Anterior cingulate cortex (tissue), 58 donors: Measurements from ENCODE around the gene PXN.

Experiments
- DNase-seq, 58 donors: peaks; one replicate each; lab custom pipeline; 2025; lab: John Stamatoyannopoulos, UW

Gene PXN

DNA sequence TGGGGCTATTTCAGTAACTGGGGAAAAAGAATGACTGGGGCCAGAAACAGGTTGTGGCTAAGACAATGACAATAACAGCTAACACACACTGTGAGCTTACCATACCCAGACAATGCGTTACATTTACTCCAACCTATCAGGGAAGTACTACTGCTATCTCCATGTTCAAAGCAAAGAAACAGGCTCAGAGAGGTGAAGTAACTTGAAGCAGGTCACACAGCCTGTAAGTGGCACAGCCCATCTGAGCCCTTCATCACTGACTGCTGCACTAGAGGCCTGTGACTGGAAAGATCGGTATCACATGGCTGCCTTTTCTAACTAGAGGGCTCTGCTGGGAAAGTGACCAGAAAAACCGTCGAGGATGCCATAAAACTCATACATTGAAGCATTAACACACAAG is 78.9 kb downstream of the PXN start:
- no peak for DNase-seq

DNA sequence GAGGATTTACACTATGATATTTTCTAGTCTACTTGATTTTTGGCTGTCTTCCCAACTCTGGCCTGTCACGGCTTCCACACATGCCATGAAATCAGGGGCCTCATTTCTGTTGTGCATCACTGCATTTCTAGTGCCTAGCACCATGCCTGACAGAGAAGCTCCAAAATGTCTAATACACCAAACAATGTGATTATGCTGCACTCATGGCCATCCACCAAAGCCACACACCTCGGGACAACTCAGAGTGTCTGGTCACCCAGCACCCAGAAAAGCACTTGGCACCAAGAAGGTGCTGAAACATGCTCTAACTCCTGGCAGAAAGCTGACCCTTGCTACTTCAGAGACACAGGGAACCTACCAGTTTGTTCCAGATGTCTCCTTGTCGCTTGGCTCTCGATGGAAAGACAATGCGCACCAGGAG is 82.3 kb downstream of the PXN start:
- no peak for DNase-seq

DNA sequence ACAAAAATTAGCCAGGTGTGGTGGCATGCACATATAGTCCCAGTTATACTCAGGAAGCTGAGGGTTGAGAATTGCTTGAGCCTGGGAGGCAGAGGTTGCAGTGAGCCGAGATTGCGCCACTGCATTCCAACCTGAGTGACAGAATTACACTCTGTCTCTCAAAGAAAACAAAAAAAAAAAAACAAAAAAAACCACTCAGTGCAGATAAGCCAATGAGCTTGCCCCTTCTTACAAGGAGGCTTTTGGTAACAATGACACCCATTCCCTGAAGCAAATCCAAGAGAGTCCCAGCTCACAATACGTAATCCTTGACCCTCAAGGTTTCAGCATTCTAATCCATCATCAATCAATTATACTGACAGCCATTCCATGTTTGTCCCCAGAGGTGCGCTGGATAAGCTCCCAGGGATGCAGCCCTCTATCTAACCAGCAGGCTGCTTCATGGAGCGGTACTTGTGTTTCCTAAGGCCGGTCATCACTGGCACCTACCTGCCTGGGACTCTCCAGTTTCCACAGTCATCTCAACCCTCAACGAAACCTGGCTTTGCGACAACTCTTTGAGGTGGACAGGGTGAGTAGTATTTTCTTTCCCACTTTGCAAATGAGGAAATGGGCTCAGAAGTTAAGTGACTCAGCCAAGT is 83.4 kb downstream of the PXN start:
- DNase-seq, result no peak

DNA sequence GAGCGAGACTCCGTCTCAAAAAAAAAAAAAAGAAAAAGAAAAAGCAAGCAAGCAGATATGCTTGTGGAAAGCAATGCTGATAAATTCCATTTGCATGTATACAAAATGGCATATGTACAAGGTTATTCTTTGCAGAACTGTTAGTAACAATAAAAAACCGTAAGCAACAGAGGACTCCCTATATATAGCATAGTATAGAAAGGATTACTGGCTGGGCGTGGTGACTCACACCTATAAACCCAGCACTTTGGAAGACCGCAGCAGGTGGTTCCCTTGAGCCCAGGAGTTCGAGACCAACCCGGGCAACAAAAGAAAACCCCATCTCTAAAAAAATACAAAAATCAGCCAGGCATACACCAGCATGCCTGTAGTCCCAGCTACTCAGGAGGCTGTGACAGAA is 84.6 kb downstream of the PXN start:
- DNase-seq, result no peak

DNA sequence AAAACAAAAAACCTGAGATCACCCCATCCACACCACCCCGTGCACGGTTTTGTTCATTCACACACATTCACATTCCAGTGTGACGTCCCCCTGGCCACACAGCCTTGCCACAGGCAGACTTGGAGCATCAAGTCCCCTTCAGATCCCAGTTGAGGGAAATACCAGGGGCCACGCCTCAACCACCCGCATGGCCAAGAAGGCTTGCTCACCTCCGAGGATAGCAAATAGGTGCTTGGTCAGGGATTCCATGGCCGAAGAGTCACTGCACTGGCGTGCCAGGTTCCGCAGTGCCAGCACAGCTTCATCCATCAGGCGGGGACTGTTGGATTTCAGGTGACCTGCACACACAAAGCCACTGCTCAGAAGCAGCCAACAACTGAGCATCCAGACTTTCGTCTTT is 90.0 kb downstream of the PXN start:
- no peak for DNase-seq

DNA sequence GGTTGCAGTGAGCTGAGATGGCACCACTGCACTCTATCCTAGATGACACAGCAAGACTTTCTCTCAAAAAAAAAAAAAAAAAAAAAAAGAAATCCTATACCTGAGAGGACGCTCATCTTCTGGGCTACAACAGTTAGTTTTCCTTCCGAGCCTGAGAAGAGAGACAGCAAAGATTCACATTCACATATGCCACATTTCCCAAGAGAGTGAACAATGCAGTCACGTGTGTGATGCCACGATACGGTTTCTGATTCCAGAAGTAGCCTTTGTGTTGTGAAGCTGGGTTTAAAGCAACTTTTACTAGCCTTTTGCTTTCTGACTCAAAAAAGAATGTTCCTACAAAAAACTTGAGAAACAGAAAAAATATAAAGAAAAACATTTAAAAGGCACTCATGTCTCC is 90.5 kb downstream of the PXN start:
- no peak for DNase-seq

DNA sequence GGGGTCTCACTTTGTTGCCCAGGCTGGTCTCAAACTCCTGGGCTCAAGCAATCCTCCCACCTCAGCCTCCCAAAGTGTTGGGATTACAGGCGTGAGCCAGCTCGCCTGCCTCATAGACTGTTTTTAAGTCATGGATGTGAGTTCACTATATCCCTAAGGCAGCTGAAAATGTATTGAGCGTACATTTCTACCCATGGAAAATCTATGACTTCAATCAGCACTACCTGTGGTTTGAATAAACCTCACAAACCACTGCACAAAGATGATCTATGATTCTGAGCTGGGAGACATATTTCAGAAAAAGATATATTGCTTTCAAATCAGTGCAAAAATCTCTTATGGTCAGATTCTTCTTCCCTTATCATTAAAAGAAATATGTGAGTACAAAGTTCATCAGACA is 93.5 kb downstream of the PXN start:
- DNase-seq, result no peak

DNA sequence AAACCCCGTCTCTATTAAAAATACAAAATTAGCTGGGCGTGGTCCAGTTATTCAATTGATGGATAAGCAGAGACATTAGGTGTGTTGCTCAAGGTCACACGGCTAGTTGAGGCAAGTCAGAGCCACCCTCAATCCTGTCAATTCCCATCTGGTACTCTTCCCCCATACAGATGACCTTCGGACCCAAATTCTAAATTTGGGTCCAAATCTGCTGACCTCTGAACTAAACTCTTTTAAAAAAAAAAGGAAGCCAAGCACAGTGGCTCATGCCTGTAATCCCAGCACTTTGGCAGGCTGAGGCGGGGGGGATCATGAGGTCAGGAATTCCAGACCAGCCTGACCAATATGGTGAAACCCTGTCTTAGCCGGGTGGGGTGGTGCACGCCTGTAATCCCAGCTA is 94.9 kb downstream of the PXN start:
- DNase-seq, result no peak

DNA sequence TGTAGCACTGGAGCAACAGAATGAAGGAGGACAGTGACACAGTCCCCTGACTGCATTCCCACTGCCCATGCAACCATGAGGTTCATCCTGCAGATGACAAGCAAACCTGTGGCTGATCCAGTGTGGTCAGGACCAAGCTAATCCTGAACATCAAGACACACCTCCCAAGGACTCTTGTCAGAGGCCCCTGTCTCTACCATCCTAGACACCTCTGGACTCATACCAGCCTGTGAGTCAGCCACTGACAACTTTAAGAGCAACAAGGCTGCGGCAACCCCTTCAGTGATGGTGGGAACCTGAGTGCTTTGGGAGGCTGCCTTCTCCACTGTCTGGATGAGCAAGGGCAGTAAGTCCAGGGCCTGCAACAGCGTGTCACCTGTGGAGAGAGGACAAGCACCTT is 95.6 kb downstream of the PXN start:
- DNase-seq, result no peak

DNA sequence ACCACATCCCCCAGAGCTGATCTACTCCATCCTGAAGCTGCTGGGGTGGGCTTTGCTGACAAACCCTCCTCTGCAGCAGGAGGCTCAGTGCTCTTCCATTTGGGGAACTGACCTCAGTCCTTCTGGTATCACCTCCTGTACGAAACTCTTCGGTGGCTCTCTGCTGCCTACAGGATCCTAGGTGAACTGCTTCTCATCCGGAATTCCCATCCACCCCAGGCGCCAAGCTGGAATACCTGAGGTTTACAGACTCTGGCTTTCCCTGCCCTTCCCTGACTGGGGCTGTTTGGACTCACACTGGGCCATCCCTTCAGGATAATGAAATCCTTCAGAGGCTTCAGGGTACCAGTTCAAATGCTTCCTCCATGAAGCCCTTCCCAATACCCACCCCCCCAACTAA is 97.2 kb downstream of the PXN start:
- no peak for DNase-seq

DNA sequence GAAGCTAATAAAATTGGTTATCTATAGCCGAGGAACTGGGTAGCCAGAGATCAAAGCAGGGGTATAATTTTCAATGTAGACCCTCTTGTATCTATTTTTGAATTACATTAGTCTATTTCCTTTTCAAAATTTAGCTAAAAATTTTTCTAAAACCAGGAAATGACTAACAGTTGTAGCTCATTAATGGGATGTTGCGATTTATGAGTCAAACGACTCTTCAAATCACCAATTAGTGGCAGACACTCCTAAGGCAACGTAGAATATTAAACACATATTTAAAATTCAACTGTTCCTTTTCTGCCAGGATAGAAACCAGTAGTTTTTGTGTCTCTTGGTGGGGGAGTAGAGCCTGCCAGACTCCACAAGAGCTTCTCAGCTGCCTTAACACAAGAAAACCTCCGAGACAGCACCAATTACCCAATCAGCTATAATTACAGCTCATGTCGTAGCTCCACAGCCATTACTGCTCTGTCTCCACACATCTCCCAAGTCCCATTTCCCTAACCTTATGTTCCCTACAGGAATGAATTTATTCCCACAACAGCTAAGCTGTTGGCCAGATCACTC is 97.9 kb downstream of the PXN start:
- peak in 3 of 58 donors; percentile 3 to 16 (median 4) for DNase-seq

DNA sequence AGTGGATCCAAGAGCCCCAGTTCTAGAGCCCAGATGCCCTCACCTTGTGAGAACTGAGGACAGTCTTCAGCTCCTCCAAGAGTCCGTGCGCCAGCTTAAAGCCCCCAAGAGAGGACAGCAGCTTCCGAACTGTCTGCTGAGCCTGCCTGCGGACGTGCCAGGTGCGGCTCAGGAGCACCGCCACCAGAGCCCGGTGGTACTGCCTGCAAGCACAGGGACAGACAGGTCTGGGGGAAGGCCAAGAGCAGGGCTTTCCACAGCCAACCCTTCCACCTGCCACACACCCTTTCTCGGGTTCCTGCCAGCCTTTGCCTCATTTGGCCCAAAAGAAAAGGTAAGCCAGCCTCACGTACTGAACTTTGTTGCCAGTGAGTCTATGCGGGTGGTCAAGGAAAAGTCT is 101.2 kb downstream of the PXN start:
- DNase-seq, result no peak

DNA sequence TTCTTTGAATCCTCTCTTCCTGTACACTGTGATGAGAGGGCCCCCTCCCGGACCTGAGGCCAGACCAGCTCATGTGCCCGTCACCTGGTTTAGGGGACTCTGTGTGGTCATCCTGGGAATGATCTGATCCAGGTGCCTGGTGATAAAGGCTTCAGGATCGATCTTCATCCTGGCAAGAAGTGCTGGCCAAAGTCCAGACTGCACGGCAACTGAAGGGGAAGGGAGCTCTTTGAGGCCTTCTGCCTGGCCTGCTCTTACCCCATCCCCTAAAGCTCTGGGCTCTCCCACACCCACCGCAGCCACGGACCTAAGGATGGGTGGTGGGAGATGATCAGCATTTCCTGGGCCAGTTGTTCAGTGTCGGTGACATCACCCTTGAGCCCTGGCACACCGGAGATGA is 102.8 kb downstream of the PXN start:
- no peak for DNase-seq

DNA sequence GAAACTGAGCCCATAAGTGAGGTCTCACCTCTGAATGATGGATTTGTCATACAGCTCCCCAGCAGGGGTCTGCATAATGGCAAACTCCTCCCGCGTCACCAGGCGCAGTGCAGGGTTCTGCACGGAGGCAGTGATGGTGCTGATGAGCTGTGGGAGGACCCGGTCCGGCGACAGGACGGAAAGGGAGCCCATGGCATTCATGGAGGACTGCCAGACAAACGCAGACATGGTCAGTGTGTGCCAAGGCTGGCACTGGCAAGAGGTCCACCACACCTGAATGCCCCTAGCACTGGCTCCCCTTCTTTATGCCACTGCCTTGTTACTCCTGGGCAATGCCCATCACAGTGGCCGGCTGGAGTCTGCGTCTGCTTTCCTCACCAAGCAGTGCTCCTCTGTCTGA is 103.7 kb downstream of the PXN start:
- no peak for DNase-seq
